AG04450 (cell line): Measurements from ENCODE around the gene VASH2. TPM values are rescaled to one million over a fixed set of nuclear protein-coding genes. Genes with fewer than 3 reads are reported as not detected.
A peak's percentile ranks its signal among the peaks of the same experiment; 100 is the strongest.
"Not testable (repeated sequence)": the region's sequence is repeated elsewhere in the genome, so short reads cannot be mapped to it uniquely, and the experiment has no call there.

ENCODE experiments used
- CTCF ChIA-PET: fragments of 300-600, 350-600 bp; formaldehyde crosslinking; extraction: SDS; loops from one replicate; lab custom pipeline; 2022; ENCODE audit warnings: antibody characterized with exemption, inconsistent platforms; lab: Charles Lee
- POLR2A ChIA-PET: fragments of 350-600 bp; formaldehyde crosslinking; extraction: SDS; loops from one replicate; lab custom pipeline; 2021; ENCODE audit warnings: antibody characterized with exemption, inconsistent platforms; lab: Yijun Ruan, JAX
- DNase-seq: peaks from one replicate; pipeline ENCODE4 v3.0.0-alpha.2; 2011; ENCODE audit warnings: low read depth, low spot score
- H3K27ac ChIP-seq: one replicate; pipeline ENCODE4 v1.5.1; 2012; ENCODE audit warnings: low read depth, low read length, control low read depth
- H3K27me3 ChIP-seq: one replicate; pipeline ENCODE4 v1.6.0; 2012; ENCODE audit warnings: low read length; ENCODE audit not compliant: control insufficient read depth, insufficient read depth
- H3K4me3 ChIP-seq: 2 replicates; pipeline ENCODE4 v1.5.1; 2011; ENCODE audit warnings: mild to moderate bottlenecking, low read depth, low read length, control low read depth
- H3K9me3 ChIP-seq: 2 replicates; pipeline ENCODE4 v1.5.1; 2012; ENCODE audit warnings: low read length; ENCODE audit not compliant: control insufficient read depth, insufficient read depth
- CTCF ChIP-seq: IDR thresholded peaks from 2 replicates; pipeline ENCODE4 v1.5.1; 2011; ENCODE audit warnings: low read depth, low read length, control low read depth, inconsistent platforms
- polyA minus RNA-seq: library from RNA; depleted of rRNA, polyadenylated mRNA; stranded (reverse); fragments of >200 nt; gene quantifications from 2 replicates; pipeline ENCODE4 v1.2.3, GENCODE V29; 2011; rRNA and poly(A)+ RNA removed
- polyA plus RNA-seq: library from polyadenylated mRNA; depleted of rRNA; stranded (reverse); fragments of >200 nt; gene quantifications from 2 replicates; pipeline ENCODE4 v1.2.3, GENCODE V29; 2011; rRNA removed

Gene VASH2
- polyA plus RNA-seq, result 4.2 and 5.9 TPM in 2 replicates
- 7.9 and 11.6 TPM in 2 replicates for polyA minus RNA-seq

DNA sequence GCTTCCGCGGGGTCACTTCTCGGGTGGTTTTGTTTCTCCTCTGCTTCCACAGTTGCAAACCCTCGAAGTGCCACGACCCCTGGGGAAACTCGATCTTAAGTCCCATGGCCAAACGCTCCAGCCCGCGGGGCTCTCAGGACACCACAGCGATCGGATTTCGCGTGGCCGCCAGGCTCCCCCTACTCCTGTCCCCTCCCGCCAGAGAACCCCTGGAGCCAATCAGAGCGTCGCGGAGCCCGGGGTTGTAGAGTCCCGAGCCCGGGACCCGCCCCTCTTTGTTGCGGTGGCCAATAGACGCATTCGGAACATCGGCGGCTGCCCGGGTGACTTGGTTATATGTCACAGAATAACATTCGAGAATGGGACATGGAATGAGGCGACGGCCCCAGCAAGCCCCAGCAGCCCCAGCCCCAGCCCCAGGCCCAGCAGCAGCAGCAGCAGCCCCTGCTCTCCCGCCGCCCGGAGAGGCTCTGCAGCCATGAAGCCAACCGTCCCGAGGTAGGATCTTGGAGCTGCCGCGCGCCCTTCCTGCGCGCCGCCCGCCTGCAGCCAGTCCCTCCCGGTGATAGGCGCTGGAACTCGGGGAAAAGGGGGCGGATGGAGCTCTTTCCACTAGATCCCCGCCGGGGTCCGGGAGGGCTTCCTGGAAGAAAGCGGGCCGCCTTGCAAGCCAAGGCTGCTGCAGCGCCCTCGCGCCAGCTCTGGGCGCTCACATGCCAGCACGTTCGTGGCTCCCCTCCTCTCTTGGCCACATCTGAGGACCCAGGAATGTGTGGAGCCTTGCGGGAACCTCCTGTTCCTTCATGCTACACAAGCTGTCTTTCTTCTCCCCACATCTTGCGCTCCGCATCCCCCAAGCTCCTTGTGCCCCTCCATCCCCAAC is at the start of gene VASH2:
Gene VASH2, plus strand, starts transcription at position 299 of the 883 bp plus-strand sequence. CDS start 1,002 bp downstream, outside the sequence.
- H3K27me3 ChIP-seq, result peaks cover 15% of the 10 kb centered on the region
- no peaks in the 10 kb centered on the region; the same call in 1 of the 2 replicates for H3K9me3 ChIP-seq
- DNase-seq, result no peak
- no peak; the same call in 1 of the 2 replicates for TF ChIP-seq CTCF
- H3K4me3 ChIP-seq, result peak within 1 kb of the TSS; percentile 74
- ChIA-PET POLR2A (interaction anchor here (0.6 to 1.0 kb wide), 3 partner anchors 26 to 1366 kb away, joined by 3 to 6 read pairs (median 3); no protein-coding TSS in a partner anchor), CTCF (interaction anchor here (0.6 to 2.1 kb wide), 6 partner anchors 17 to 495 kb away, joined by 3 to 12 read pairs (median 4); no protein-coding TSS in a partner anchor)
- H3K27ac ChIP-seq, result no peak within 1 kb of the TSS

DNA sequence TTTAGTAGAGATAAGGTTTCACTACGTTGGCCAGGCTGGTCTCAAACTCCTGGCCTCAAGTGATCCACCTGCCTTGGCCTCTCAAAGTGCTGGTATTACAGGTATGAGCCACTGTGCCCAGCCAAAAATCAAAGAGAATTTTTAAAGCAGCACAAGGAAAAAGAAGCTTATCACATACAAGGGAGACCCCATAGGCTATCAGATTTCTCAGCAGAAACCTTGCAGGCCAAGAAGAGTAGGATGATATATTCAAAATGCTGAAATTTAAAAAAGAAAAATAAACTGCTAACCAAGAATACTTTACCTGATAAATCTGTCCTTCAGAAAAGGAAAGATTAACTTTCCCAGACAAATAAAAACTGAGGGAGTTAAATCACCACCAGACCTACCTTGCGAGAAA is 49.1 kb upstream of the VASH2 start:
- Histone ChIP-seq H3K9me3 (peaks cover 9% of the 10 kb centered on the region), H3K27ac (no peak overlapping the region), H3K4me3 (no peak overlapping the region), H3K27me3 (no peaks in the 10 kb centered on the region)
- TF ChIP-seq CTCF, result no peak
- CTCF ChIA-PET, result interaction anchor here (1.1 kb wide), 1 partner anchor 151 kb away, joined by 3 read pairs; no protein-coding TSS in a partner anchor
- POLR2A ChIA-PET, result no interaction called here
- DNase-seq, result no peak

GRCh38 chr1:212902054-212902453 is 48.3 kb upstream of the VASH2 start:
- H3K27me3 ChIP-seq, result no peaks in the 10 kb centered on the region
- ChIA-PET POLR2A (no interaction called here), CTCF (no interaction called here)
- no peak for DNase-seq
- H3K9me3 ChIP-seq, result peaks cover 9% of the 10 kb centered on the region
- H3K4me3 ChIP-seq, result no peak overlapping the region
- no peak for TF ChIP-seq CTCF
- no peak overlapping the region for H3K27ac ChIP-seq

- Histone ChIP-seq H3K9me3 (peaks cover 9% of the 10 kb centered on the region), H3K4me3 (no peak overlapping the region), H3K27ac (no peak overlapping the region), H3K27me3 (no peaks in the 10 kb centered on the region)
- no peak for DNase-seq
- POLR2A ChIA-PET, result no interaction called here
- TF ChIP-seq CTCF, result no peak
- CTCF ChIA-PET, result no interaction called here
These were observed 46.7 kb upstream of the VASH2 start for GRCh38 chr1:212903664-212904063.

- H3K27me3 ChIP-seq, H3K27ac ChIP-seq, DNase-seq, POLR2A ChIA-PET, H3K9me3 ChIP-seq, H3K4me3 ChIP-seq: not testable (repeated sequence)
- CTCF ChIA-PET, result interaction anchor here (0.7 kb wide), 1 partner anchor 91 kb away, joined by 3 read pairs; no protein-coding TSS in a partner anchor
These were observed 42.3 kb upstream of the VASH2 start for GRCh38 chr1:212908071-212908470.
